ENCODE measurements around the gene NHP2. TPM values are rescaled to one million over a fixed set of nuclear protein-coding genes. Genes with fewer than 3 reads are reported as not detected.
A peak's percentile ranks its signal among the peaks of the same experiment; 100 is the strongest.

The NHP2 gene
- total and polyA plus RNA-seq, 2 experiments from 2014 or later, result 148 to 178 TPM

- Histone ChIP-seq H3K4me3 (no peak overlapping the region), H3K4me2 (peak overlapping the region; percentile 99), H2AFZ (no peak overlapping the region), H3K9me2 (replicated peaks; ENCODE audit: insufficient read depth) (no peaks in the 10 kb centered on the region), H3K27me3 (peaks cover 16% of the 10 kb centered on the region), H3K27ac (no peak overlapping the region), H3K4me1 (ENCODE audit: insufficient read depth) (peaks cover 29% of the 10 kb centered on the region), H3K79me2 (no peaks in the 10 kb centered on the region), H3K36me3 (replicated peaks; ENCODE audit: insufficient read depth, low read depth) (no peaks in the 10 kb centered on the region), H4K20me1 (ENCODE audit: insufficient read depth, poor library complexity, severe bottlenecking) (no peaks in the 10 kb centered on the region), H3K9me3 (ENCODE audit: low read depth) (no peaks in the 10 kb centered on the region)
- no peak for DNase-seq (ENCODE audit: low spot score)
- WGBS (ENCODE audit: low lambda C conversion rate, missing lambda C conversion rate), result 89% methylated on average over 5 of the region's 5 CpGs
- TF ChIP-seq CTCF (IDR thresholded peaks at IDR 0.05; ENCODE audit: poor library complexity) (no peak), EZH2 (IDR thresholded peaks at IDR 0.05; ENCODE audit: borderline replicate concordance) (no peak), EZH2phosphoT487 (IDR thresholded peaks at IDR 0.05; ENCODE audit: low read depth, severe bottlenecking, unreplicated experiment) (no peak)
These were observed 41.1 kb downstream of the NHP2 start for GRCh38 chr5:178112545-178112944.

- no peaks in the 10 kb centered on the region for H3K9me3 ChIP-seq (ENCODE audit: low read depth)
- 67% methylated on average over 3 of the region's 3 CpGs for WGBS (ENCODE audit: low lambda C conversion rate, missing lambda C conversion rate)
- H3K27me3 ChIP-seq, result peaks cover 16% of the 10 kb centered on the region
- H2AFZ ChIP-seq, result no peak overlapping the region
- no peaks in the 10 kb centered on the region for H4K20me1 ChIP-seq (ENCODE audit: insufficient read depth, poor library complexity, severe bottlenecking)
- H3K9me2 ChIP-seq (replicated peaks; ENCODE audit: insufficient read depth), result no peaks in the 10 kb centered on the region
- TF ChIP-seq EZH2phosphoT487 (IDR thresholded peaks at IDR 0.05; ENCODE audit: low read depth, severe bottlenecking, unreplicated experiment), result no peak
- no peak for TF ChIP-seq CTCF (IDR thresholded peaks at IDR 0.05; ENCODE audit: poor library complexity)
- TF ChIP-seq EZH2 (IDR thresholded peaks at IDR 0.05; ENCODE audit: borderline replicate concordance), result no peak
- peak; percentile 48 for DNase-seq (ENCODE audit: low spot score)
- peaks cover 29% of the 10 kb centered on the region for H3K4me1 ChIP-seq (ENCODE audit: insufficient read depth)
- H3K4me3 ChIP-seq, result no peak overlapping the region
- no peak overlapping the region for H3K27ac ChIP-seq
- no peaks in the 10 kb centered on the region for H3K36me3 ChIP-seq (replicated peaks; ENCODE audit: insufficient read depth, low read depth)
- H3K79me2 ChIP-seq, result no peaks in the 10 kb centered on the region
- no peak overlapping the region for H3K4me2 ChIP-seq
These were observed 41.8 kb downstream of the NHP2 start for GRCh38 chr5:178111925-178112324.

GRCh38 chr5:178110511-178110910, 43.2 kb downstream of the NHP2 start:
- 91% methylated on average over 9 of the region's 9 CpGs for WGBS (ENCODE audit: low lambda C conversion rate, missing lambda C conversion rate)
- no peak overlapping the region for H3K4me3 ChIP-seq
- H3K79me2 ChIP-seq, result no peaks in the 10 kb centered on the region
- peaks cover 12% of the 10 kb centered on the region for H3K27me3 ChIP-seq
- no peak overlapping the region for H3K4me2 ChIP-seq
- no peak for TF ChIP-seq EZH2 (IDR thresholded peaks at IDR 0.05; ENCODE audit: borderline replicate concordance)
- TF ChIP-seq CTCF (IDR thresholded peaks at IDR 0.05; ENCODE audit: poor library complexity), result no peak
- TF ChIP-seq EZH2phosphoT487 (IDR thresholded peaks at IDR 0.05; ENCODE audit: low read depth, severe bottlenecking, unreplicated experiment), result no peak
- H2AFZ ChIP-seq, result no peak overlapping the region
- no peaks in the 10 kb centered on the region for H3K36me3 ChIP-seq (replicated peaks; ENCODE audit: insufficient read depth, low read depth)
- no peaks in the 10 kb centered on the region for H3K9me3 ChIP-seq (ENCODE audit: low read depth)
- no peaks in the 10 kb centered on the region for H4K20me1 ChIP-seq (ENCODE audit: insufficient read depth, poor library complexity, severe bottlenecking)
- H3K27ac ChIP-seq, result no peak overlapping the region
- H3K4me1 ChIP-seq (ENCODE audit: insufficient read depth), result peaks cover 20% of the 10 kb centered on the region
- no peaks in the 10 kb centered on the region for H3K9me2 ChIP-seq (replicated peaks; ENCODE audit: insufficient read depth)
- DNase-seq (ENCODE audit: low spot score), result no peak

DNA sequence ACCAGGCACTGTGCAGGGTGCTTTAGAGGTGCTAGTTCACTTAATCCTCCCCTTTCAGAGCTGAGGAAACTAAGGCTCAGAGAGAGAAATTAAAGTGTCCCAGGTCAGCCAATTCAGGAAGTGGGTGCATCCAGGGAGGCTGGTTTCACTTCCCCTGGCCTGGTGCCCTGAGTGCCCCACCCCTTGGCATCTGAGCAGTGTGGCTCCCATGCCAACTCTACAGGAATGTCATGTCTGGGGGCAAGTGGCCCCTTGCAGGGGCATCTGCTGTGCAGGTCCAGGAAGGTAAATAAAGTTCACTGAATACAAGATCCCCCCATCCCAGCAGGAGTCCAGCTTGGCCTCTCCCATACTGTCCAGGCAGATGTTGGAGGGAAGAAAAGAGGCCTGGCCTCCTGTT, 44.7 kb downstream of the NHP2 start:
- Histone ChIP-seq H3K79me2 (no peaks in the 10 kb centered on the region), H3K4me3 (no peak overlapping the region), H3K4me1 (ENCODE audit: insufficient read depth) (peaks cover 4% of the 10 kb centered on the region), H3K9me3 (ENCODE audit: low read depth) (no peaks in the 10 kb centered on the region), H3K27me3 (no peaks in the 10 kb centered on the region), H3K4me2 (no peak overlapping the region), H4K20me1 (ENCODE audit: insufficient read depth, poor library complexity, severe bottlenecking) (no peaks in the 10 kb centered on the region), H3K36me3 (replicated peaks; ENCODE audit: insufficient read depth, low read depth) (no peaks in the 10 kb centered on the region), H3K27ac (no peak overlapping the region), H2AFZ (no peak overlapping the region), H3K9me2 (replicated peaks; ENCODE audit: insufficient read depth) (no peaks in the 10 kb centered on the region)
- no peak for TF ChIP-seq EZH2phosphoT487 (IDR thresholded peaks at IDR 0.05; ENCODE audit: low read depth, severe bottlenecking, unreplicated experiment)
- no peak for TF ChIP-seq CTCF (IDR thresholded peaks at IDR 0.05; ENCODE audit: poor library complexity)
- no peak for TF ChIP-seq EZH2 (IDR thresholded peaks at IDR 0.05; ENCODE audit: borderline replicate concordance)
- no peak for DNase-seq (ENCODE audit: low spot score)
